Neural cell (in vitro differentiated cells): ENCODE results near the gene PTEN.

Experiments used
- CTCF ChIP-seq: fragments of 450-650 bp; IDR thresholded peaks from 2 replicates; pipeline ENCODE4 v1.5.1; 2014; ENCODE audit warnings: antibody characterized with exemption, mild to moderate bottlenecking, moderate library complexity; ENCODE audit not compliant: poor library complexity, severe bottlenecking
- EP300 ChIP-seq: fragments of 450-650 bp; conservative IDR thresholded peaks from 2 replicates; pipeline ENCODE4 v1.6.1; 2014; ENCODE audit warnings: antibody characterized with exemption, mild to moderate bottlenecking, moderate library complexity; ENCODE audit not compliant: poor library complexity, severe bottlenecking
- EZH2 ChIP-seq: fragments of 200-600, 300-800 bp; shearing (Covaris generic), sonication (generic); IDR thresholded peaks from 2 replicates; pipeline ENCODE4 v1.6.1; 2014; ENCODE audit warnings: antibody characterized with exemption, low read length, borderline replicate concordance, mild to moderate bottlenecking; ENCODE audit not compliant: insufficient read depth, poor library complexity, severe bottlenecking
- MXI1 ChIP-seq: fragments of 450-650 bp; conservative IDR thresholded peaks from 2 replicates; pipeline ENCODE4 v1.6.1; 2014; ENCODE audit warnings: antibody characterized with exemption, mild to moderate bottlenecking; ENCODE audit not compliant: poor library complexity, severe bottlenecking
- POLR2AphosphoS5 ChIP-seq: IDR thresholded peaks from 2 replicates; pipeline ENCODE4 v1.6.1; 2012
- RAD21 ChIP-seq: fragments of 450-650 bp; conservative IDR thresholded peaks from 2 replicates; pipeline ENCODE4 v1.6.1; 2014; ENCODE audit warnings: antibody characterized with exemption, mild to moderate bottlenecking, moderate library complexity
- REST ChIP-seq: IDR thresholded peaks from 2 replicates; pipeline ENCODE4 v1.6.1; 2012; ENCODE audit warnings: borderline replicate concordance

GRCh38 chr10:87887548-87888289 lies 24.3 kb downstream of the PTEN start:
- TF ChIP-seq EP300 (no peak), CTCF (no peak), EZH2 (no peak), POLR2AphosphoS5 (no peak), REST (no peak), MXI1 (no peak), RAD21 (no peak)
